Gastrocnemius medialis (tissue), 4 donors: Measurements from ENCODE around the gene PKLR.
A peak's percentile ranks its signal among the peaks of the same experiment; 100 is the strongest.

ENCODE experiments used
- POLR2A ChIP-seq, 2 donors: fragments of 450-650 bp; IDR thresholded peaks; one replicate each; pipeline ENCODE4 v1.6.1; 2017; ENCODE audit warnings: antibody characterized with exemption in 2 of 2, mild to moderate bottlenecking in 2 of 2, moderate library complexity in 2 of 2
- TF ChIP-seq, protein P1 (sequence below), 5 experiments: fragments of 450-650 bp in 3 of 5; fragments of 200-600 bp in 2 of 5; sonication (generic) in 2 of 5; IDR thresholded peaks in 4 of 5; conservative IDR thresholded peaks in 1 of 5; 1 replicate in 4 of 5; 2 replicates in 1 of 5; pipeline ENCODE4 v1.5.1; 2016 to 2019; ENCODE audit warnings: antibody characterized with exemption in 5 of 5, mild to moderate bottlenecking in 3 of 5, moderate library complexity in 3 of 5

DNA sequence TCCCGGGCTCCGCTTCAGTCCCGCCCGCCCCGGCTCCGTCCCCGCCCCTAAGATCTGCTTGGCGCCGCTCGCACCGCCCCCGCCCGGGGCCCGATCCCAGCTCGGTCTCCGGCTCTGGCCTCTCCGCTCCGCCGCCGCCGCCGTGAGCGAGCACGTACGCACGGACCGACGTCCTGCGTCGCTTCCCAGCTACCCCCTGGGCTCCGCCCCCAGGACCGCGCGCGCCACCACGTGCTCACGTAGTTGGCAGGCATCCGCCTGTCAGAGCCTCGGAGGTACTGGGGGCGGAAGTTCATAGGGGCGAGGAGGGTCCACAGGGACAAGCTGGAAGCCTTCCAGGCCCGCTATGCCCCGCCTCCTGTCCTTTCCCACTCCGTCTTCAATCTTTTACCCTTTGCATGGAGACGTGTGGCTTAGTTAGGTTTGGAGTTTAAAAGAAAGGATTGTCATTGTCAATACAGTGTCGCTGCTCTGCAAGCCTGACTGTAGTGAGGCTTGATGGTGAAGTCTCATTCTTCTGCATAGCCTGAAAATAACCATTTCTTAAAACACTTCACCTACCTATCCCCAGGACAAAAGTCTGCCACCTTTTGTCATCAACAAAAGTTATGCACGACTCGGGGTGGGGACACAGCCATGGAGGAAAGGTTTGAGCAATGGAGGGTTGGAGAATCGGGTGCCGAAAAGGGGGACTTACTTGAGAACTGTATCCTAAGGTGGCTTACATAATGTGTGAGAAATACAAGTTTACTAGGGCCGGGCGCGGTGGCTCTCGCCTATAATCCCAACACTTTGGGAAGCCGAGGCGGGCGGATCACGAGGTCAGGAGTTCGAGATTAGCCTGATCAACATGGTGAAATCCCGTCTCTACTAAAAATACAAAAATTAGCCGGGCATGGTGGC is 27.6 kb downstream of the PKLR start, which contains the start of gene CLK2:
- TF ChIP-seq, protein P1, sequence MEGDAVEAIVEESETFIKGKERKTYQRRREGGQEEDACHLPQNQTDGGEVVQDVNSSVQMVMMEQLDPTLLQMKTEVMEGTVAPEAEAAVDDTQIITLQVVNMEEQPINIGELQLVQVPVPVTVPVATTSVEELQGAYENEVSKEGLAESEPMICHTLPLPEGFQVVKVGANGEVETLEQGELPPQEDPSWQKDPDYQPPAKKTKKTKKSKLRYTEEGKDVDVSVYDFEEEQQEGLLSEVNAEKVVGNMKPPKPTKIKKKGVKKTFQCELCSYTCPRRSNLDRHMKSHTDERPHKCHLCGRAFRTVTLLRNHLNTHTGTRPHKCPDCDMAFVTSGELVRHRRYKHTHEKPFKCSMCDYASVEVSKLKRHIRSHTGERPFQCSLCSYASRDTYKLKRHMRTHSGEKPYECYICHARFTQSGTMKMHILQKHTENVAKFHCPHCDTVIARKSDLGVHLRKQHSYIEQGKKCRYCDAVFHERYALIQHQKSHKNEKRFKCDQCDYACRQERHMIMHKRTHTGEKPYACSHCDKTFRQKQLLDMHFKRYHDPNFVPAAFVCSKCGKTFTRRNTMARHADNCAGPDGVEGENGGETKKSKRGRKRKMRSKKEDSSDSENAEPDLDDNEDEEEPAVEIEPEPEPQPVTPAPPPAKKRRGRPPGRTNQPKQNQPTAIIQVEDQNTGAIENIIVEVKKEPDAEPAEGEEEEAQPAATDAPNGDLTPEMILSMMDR (IDR thresholded peaks at IDR 0.05 in 4 of 5, conservative IDR thresholded peaks at IDR 0.05 in 1 of 5) = no peak
- peak; percentile 84 to 89 for TF ChIP-seq POLR2A (IDR thresholded peaks at IDR 0.05)
